Osteoblast (primary cell): ENCODE results near the gene SORL1. TPM values are rescaled to one million over a fixed set of nuclear protein-coding genes. Genes with fewer than 3 reads are reported as not detected.
"Not testable (repeated sequence)": the region's sequence is repeated elsewhere in the genome, so short reads cannot be mapped to it uniquely, and the experiment has no call there.

Experiments used
- DNase-seq: peaks from one replicate; pipeline ENCODE4 v3.0.0; 2011; ENCODE audit warnings: low spot score, mixed read lengths; ENCODE audit not compliant: insufficient read length; ENCODE audit errors: missing footprints
- H2AFZ ChIP-seq: 2 replicates; pipeline ENCODE4 v1.6.0; 2011; ENCODE audit warnings: mild to moderate bottlenecking, low read length
- H3K27ac ChIP-seq: 2 replicates; pipeline ENCODE4 v1.5.1; 2011; ENCODE audit warnings: mild to moderate bottlenecking, low read depth, low read length, moderate library complexity
- H3K27me3 ChIP-seq: 2 replicates; pipeline ENCODE4 v1.6.0; 2012; ENCODE audit warnings: mild to moderate bottlenecking, control low read depth, inconsistent platforms, low read length, moderate library complexity; ENCODE audit not compliant: insufficient read depth
- H3K36me3 ChIP-seq: 2 replicates; pipeline ENCODE4 v1.5.1; 2011; ENCODE audit warnings: mild to moderate bottlenecking, low read length, control low read depth, moderate library complexity; ENCODE audit not compliant: insufficient read depth
- H3K4me1 ChIP-seq: 2 replicates; pipeline ENCODE4 v1.5.1; 2011; ENCODE audit warnings: mild to moderate bottlenecking, low read length, control low read depth, moderate library complexity; ENCODE audit not compliant: insufficient read depth
- H3K4me2 ChIP-seq: 2 replicates; pipeline ENCODE4 v1.6.0; 2011; ENCODE audit warnings: mild to moderate bottlenecking, low read length; ENCODE audit not compliant: insufficient read depth
- H3K4me3 ChIP-seq: fragments of 200-600 bp; sonication (generic); 3 replicates; pipeline ENCODE4 v1.5.1; 2012; ENCODE audit warnings: mild to moderate bottlenecking, low read length, inconsistent platforms; ENCODE audit not compliant: insufficient read depth
- H3K79me2 ChIP-seq: 2 replicates; pipeline ENCODE4 v1.6.0; 2012; ENCODE audit warnings: mild to moderate bottlenecking, low read length, control low read depth, inconsistent platforms; ENCODE audit not compliant: insufficient read depth
- H3K9me3 ChIP-seq: 2 replicates; pipeline ENCODE4 v1.5.1; 2011; ENCODE audit warnings: low read depth, low read length, control low read depth
- H4K20me1 ChIP-seq: 2 replicates; pipeline ENCODE4 v1.6.0; 2012; ENCODE audit warnings: mild to moderate bottlenecking, low read length, control low read depth; ENCODE audit not compliant: insufficient read depth
- total RNA-seq: library from RNA; depleted of rRNA; stranded (reverse); fragments of >200 nt; gene quantifications from 2 replicates; pipeline ENCODE4 v1.2.3, GENCODE V29; 2012
- TF ChIP-seq, protein P1 (sequence below): IDR thresholded peaks from 2 replicates; pipeline ENCODE4 v1.5.1; 2011; ENCODE audit warnings: mild to moderate bottlenecking, low read depth, low read length, moderate library complexity; ENCODE audit errors: extremely low read depth

The SORL1 gene
- total RNA-seq, 1 donor: 0.36 TPM

DNA sequence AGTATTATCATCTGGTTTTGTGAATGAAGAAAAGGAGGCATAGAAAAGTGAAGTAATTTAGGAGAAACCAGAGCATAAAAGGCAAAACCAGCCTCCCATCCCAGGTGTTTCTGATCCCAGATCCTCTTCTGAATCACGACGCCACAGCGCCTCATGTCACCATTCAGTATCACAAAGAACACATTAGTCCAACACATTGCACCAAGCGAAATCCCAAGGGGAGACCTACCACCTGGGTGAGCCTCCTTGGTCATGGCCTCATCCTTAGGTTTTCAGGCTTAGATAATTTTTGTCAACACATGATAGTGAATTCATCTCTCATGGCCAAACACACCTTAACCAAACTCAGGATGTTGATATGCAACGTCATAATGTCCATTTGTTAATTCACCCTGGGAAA, 182.2 kb downstream of the SORL1 start:
- Histone ChIP-seq H3K27me3 (no peaks in the 10 kb centered on the region), H3K4me1 (peaks cover 29% of the 10 kb centered on the region), H3K9me3 (no peaks in the 10 kb centered on the region), H3K79me2 (no peaks in the 10 kb centered on the region), H3K4me3 (no peak overlapping the region), H3K27ac (no peak overlapping the region), H4K20me1 (no peaks in the 10 kb centered on the region), H3K36me3 (no peaks in the 10 kb centered on the region), H3K4me2 (peak overlapping the region; percentile 60), H2AFZ (no peak overlapping the region)
- TF ChIP-seq, protein P1, sequence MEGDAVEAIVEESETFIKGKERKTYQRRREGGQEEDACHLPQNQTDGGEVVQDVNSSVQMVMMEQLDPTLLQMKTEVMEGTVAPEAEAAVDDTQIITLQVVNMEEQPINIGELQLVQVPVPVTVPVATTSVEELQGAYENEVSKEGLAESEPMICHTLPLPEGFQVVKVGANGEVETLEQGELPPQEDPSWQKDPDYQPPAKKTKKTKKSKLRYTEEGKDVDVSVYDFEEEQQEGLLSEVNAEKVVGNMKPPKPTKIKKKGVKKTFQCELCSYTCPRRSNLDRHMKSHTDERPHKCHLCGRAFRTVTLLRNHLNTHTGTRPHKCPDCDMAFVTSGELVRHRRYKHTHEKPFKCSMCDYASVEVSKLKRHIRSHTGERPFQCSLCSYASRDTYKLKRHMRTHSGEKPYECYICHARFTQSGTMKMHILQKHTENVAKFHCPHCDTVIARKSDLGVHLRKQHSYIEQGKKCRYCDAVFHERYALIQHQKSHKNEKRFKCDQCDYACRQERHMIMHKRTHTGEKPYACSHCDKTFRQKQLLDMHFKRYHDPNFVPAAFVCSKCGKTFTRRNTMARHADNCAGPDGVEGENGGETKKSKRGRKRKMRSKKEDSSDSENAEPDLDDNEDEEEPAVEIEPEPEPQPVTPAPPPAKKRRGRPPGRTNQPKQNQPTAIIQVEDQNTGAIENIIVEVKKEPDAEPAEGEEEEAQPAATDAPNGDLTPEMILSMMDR: no peak
- no peak for DNase-seq

DNA sequence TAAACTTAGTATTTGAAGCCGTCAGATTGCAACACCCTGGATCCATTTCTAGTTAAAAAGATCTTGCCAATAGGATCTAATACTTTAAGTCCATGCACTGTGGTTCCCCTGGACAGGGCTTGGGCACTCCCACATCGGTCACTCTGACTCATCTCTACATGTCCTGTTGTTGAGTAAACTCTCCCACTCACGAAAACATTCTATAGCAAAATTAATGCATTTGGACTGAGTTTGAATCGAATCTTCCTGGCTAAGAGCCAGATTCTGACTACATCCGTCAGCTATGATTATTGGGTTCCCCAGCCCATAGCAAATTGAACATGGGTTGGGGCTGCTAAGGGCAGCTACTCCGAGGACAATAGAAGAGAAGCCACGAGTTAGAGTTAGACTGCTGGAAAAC, 182.8 kb downstream of the SORL1 start:
- H3K27me3 ChIP-seq: no peaks in the 10 kb centered on the region
- DNase-seq: peak; percentile 55
- peak overlapping the region; percentile 60 for H3K4me2 ChIP-seq
- TF ChIP-seq, protein P1: no peak
- H3K27ac ChIP-seq: no peak overlapping the region
- H3K4me1 ChIP-seq: peaks cover 26% of the 10 kb centered on the region
- H3K36me3 ChIP-seq: no peaks in the 10 kb centered on the region
- H4K20me1 ChIP-seq: no peaks in the 10 kb centered on the region
- H2AFZ ChIP-seq: peak overlapping the region; percentile 13
- H3K4me3 ChIP-seq: peak overlapping the region; percentile 39
- no peaks in the 10 kb centered on the region for H3K79me2 ChIP-seq
- no peaks in the 10 kb centered on the region for H3K9me3 ChIP-seq

DNA sequence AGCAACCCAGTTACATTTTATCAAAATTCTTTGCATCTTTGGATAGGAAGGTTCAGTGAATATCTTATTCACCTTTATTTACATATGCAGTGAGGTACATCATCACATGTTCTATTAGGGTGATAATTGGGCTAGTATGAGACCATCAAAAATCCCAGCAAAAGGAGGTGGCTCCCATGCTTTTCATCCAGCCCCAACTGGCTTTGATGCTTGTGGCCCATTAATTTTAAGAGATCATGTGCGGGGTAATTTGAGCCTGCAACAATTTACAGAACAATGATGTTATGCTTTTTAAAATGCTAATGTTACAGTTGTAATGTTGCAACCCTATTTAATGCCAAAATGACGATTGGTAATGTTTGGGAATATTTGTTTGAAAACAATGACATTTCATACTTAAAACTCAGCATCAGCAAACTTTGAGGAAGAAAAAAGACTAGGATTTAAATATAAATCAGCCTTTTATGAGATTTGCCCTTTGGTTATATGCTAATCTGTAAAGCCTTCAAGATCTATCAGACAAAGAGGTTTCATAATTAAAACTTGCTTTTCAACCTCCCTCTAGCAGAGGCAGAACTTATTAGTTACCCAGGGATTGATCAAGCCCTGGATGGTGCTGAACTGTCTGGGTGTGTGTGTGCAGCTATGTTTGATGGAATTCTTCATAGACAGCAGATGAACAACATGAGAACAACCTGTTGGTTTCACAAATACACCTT, 184.1 kb downstream of the SORL1 start:
- H3K27me3 ChIP-seq: no peaks in the 10 kb centered on the region
- no peak for DNase-seq
- H3K36me3 ChIP-seq: no peaks in the 10 kb centered on the region
- H3K4me3 ChIP-seq: no peak overlapping the region
- no peaks in the 10 kb centered on the region for H3K9me3 ChIP-seq
- H3K4me1 ChIP-seq: peaks cover 14% of the 10 kb centered on the region
- H2AFZ ChIP-seq: no peak overlapping the region
- TF ChIP-seq, protein P1: no peak
- H3K27ac ChIP-seq: no peak overlapping the region
- no peak overlapping the region for H3K4me2 ChIP-seq
- no peaks in the 10 kb centered on the region for H4K20me1 ChIP-seq
- no peaks in the 10 kb centered on the region for H3K79me2 ChIP-seq

DNA sequence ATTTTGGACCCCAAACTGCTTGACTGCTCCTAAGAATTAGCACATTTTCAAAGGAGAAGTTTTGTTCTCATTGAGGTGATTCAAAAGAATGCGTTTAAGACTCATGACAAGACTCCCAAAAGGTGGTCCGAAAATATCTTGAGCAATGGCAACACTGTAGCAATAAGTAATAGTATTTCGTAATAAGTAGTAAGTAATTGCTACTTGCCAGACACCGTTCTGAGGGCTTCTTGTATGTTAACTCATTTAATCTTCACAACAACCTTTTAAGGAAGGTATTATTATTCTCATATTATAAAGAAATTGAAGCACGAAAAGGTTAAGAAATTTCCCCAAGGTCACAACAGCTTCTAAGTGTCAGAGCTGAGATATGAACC, 184.7 kb downstream of the SORL1 start:
- TF ChIP-seq, protein P1: no peak
- Histone ChIP-seq H3K36me3 (no peaks in the 10 kb centered on the region), H3K9me3 (no peaks in the 10 kb centered on the region), H4K20me1 (no peaks in the 10 kb centered on the region), H3K27me3 (no peaks in the 10 kb centered on the region), H2AFZ (no peak overlapping the region), H3K27ac (no peak overlapping the region), H3K4me3 (no peak overlapping the region), H3K4me1 (peaks cover 14% of the 10 kb centered on the region), H3K79me2 (no peaks in the 10 kb centered on the region), H3K4me2 (no peak overlapping the region)
- no peak for DNase-seq

DNA sequence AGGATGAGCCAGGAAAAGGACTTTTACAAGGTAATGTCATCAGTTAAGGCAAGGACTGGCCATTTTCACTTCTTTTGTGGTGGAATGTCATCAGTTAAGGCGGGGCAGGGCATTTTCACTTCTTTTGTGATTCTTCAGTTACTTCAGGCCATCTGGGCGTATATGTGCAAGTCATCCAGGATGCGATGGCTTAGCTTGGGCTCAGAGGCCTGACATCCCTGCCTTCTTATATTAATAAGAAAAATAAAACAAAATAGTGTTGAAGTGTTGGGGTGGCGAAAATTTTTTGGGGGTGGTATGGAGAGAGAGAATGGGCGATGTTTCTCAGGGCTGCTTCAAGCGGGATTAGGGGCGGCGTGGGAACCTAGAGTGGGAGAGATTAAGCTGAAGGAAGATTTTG, 185.5 kb downstream of the SORL1 start:
- H3K79me2 ChIP-seq, H3K27ac ChIP-seq, H4K20me1 ChIP-seq, H3K36me3 ChIP-seq, H2AFZ ChIP-seq, H3K4me2 ChIP-seq, H3K27me3 ChIP-seq, H3K9me3 ChIP-seq, DNase-seq, H3K4me3 ChIP-seq: not testable (repeated sequence)
- peaks cover 14% of the 10 kb centered on the region for H3K4me1 ChIP-seq
